NOMO-1 (cell line): Measurements from ENCODE around the gene FSD1L.
"Not testable (repeated sequence)": the region's sequence is repeated elsewhere in the genome, so short reads cannot be mapped to it uniquely, and the experiment has no call there.

Experiments
- DNase-seq, 2 experiments: peaks; one replicate each; lab custom pipeline; 2025; ENCODE audit not compliant: unreplicated experiment in 2 of 2; lab: John Stamatoyannopoulos, UW

The FSD1L gene

DNA sequence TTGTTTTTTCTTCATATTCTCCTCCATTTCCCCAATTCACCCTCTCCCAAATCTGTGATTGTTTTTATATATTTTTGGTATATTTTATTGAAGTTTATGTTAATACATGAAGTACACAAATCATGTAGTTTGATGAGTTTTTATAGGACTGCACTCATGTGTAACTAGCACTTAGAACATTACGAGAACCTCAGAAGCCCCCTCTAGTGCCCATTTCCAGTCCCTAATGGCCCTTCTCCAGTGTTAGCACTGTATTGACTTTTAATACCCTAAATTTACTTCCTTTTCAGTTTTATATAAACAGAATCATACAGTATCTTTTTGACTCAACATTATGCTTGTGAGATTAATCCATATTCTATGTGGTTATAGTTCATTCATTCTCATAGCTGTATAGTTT lies 91.6 kb downstream of the FSD1L start:
- DNase-seq: no peak

DNA sequence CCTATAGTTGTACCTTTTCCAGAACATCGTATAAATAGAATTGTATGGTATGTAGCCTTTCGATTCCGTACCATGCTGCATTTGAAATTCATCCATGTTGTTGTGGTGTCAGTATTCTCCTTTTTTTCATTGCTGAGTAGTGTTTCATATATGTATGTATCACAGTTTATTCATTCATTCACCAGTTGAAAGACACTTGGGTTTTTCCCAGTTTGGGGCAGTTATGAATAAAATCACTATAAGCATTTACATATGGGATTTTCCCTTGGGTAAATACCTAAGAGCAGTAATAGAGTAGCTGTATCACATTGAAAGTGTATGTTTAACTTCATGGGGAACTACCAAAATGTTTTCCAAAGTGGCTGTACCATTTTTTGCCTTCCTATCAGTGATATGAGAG lies 94.0 kb downstream of the FSD1L start:
- no peak for DNase-seq

DNA sequence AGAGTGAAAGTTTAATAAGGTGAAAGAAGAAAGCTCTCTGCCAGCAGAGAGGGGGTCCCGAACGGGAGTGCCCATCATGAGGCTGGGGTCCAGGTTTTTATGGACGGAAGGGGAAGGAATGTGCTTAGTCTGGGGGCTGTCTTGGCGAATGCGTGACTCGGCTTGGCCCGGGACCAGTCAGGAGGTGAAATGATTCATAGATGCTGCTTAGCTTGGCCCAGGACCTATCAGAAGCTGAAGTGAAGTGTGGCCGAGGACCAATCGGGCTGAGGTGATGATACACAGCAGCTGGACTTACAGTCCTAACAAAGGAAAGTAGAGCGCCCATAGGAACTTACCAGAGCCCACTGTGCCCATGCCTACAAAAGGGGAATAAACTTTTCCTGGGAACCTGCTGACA lies 106.2 kb downstream of the FSD1L start:
- no peak for DNase-seq

DNA sequence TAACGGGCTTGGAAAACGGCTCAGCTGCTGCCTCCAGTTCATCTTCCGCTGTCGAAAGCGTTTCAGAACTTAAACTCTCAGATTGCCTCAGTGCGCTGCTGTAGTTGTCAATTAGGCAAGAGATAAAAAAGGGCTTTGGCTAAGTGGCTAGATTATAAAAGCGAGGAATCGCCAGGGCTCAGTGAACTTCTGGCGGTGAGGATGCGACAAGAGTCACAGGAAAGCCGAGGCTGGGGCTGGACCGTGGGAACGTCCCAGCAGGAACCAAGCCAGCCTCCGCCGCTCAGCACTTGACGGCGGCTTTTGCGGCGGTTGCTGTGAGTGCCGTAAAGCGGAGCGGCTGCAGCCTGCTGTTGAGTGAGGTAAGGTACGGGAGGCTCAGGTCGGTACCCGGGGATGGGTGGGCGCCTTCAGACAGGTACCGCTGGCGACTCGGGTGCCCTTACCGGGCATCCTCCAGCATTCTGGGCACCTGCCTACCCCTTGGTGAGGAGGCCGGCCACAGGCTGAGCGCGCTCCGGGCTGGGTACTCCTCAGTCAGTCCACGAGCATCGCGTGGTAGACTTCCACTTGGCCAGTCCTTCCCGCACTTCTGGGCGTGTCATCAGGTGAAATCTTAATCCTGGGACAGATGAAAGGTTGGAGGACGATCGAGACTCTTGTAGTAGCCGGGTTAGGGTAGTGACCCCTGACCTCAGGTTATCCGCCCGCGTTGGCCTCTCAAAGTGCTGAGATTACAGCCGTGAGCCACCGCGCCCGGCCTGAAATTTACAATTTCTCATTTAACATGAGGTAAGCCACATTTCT lies 110.2 kb downstream of the FSD1L start, which contains the start of gene FKTN:
FKTN (plus strand) TSS at position 328 of the 807 bp plus-strand sequence. CDS start 16,902 bp downstream, outside the sequence.
- peak; percentile 69 to 72 for DNase-seq

DNA sequence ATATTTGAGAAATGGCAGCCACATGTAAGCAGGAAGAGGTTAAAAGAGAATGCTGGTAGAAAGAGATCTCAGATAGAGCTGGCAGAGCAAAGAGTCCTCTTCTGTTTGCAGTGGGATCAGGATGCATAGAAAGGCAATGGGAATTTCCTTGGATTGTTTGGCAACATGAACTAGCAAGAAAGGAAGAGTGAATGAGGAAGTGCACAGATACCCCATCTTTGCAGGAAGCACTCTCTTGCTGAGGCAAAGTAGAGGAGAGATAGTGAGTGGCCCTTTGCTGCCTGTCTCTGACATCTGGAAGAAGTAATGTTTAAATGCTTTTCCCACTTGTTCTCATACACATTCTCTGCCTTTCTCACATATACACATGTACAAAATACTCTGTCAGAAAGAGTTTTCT lies 124.6 kb downstream of the FSD1L start:
- no peak for DNase-seq

DNA sequence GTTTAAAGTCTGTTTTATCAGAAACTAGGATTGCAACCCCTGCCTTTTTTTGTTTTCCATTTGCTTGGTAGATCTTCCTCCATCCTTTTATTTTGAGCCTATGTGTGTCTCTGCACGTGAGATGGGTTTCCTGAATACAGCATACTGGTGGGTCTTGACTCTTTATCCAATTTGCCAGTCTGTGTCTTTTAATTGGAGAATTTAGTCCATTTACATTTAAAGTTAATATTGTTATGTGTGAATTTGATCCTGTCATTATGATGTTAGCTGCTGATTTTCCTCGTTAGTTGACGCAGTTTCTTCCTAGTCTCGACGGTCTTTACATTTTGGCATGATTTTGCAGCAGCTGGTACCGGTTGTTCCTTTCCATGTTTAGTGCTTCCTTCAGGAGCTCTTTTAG lies 132.1 kb downstream of the FSD1L start:
- not testable (repeated sequence) for DNase-seq

DNA sequence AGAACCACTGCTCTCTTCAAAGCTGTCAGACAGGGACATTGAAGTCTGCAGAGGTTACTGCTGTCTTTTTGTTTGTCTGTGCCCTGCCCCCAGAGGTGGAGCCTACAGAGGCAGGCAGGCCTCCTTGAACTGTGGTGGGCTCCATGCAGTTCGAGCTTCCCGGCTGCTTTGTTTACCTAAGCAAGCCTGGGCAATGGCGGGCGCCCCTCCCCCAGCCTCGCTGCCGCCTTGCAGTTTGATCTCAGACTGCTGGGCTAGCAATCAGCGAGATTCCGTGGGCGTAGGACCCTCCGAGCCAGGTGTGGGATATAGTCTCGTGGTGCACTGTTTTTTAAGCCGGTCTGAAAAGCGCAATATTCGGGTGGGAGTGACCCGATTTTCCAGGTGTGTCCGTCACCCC lies 133.7 kb downstream of the FSD1L start:
- not testable (repeated sequence) for DNase-seq

DNA sequence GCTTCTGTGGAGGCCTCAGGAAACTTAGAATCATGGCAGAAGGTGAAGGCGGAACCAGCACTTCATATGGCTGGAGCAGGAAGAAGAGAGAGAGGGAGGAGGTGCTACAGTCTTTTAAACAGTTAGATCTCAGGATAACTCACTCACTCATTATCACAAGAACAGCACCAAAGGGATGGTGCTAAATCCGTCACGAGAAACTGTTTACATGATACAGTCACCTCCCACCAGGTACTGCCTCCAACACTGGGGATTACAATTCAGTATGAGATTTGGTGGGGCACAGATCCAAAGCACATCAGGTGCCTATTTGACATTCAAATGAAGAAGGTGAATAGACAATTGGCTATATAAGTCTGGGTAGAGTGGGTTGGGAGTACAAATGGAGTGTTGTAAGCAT lies 145.3 kb downstream of the FSD1L start:
- no peak for DNase-seq
